K562 treated with DMSO at 1 percent for 12 hours (cell line): ENCODE data around the gene PCSK6. TPM values are rescaled to one million over a fixed set of nuclear protein-coding genes. Genes with fewer than 3 reads are reported as not detected.

Source experiments
- total RNA-seq: library from RNA; unstranded; fragments of 300-600 nt; gene quantifications from 2 replicates; pipeline ENCODE4 v1.2.3, GENCODE V29; 2022; ENCODE audit not compliant: insufficient read depth

The PCSK6 gene
- 9.1 and 12.0 TPM in 2 replicates for total RNA-seq

GRCh38 chr15:101489599-101490407 lies at the start of gene PCSK6:
Gene PCSK6, minus strand, starts transcription at chr15:101489707. Its CDS starts 37 bp downstream, at chr15:101489670.

GRCh38 chr15:101294731-101295606 lies 194.5 kb downstream of the PCSK6 start, which contains the start of gene SNRPA1:
Gene SNRPA1, minus strand, starts transcription at chr15:101295248. Its CDS starts 70 bp downstream, at chr15:101295178.

GRCh38 chr15:101277038-101277822 lies 212.3 kb downstream of the PCSK6 start, which contains the start of gene SELENOS:
Gene SELENOS, minus strand, starts transcription at chr15:101277485. Its CDS starts 68 bp downstream, at chr15:101277417.

Other genes with a start within 250 kb of the PCSK6 start
- 4.5 and 18.1 TPM in 2 replicates for gene CHSY1, start 237.7 kb downstream of the PCSK6 start, total RNA-seq
- 53.3 and 59.0 TPM in 2 replicates for gene SELENOS, start 212.2 kb downstream of the PCSK6 start, total RNA-seq
- 66.2 and 91.9 TPM in 2 replicates for gene SNRPA1, start 194.5 kb downstream of the PCSK6 start, total RNA-seq
- 25.0 and 43.4 TPM in 2 replicates for gene TM2D3, start 162.7 kb upstream of the PCSK6 start, total RNA-seq
- 4.9 and 9.6 TPM in 2 replicates for gene TARS3, start 234.8 kb upstream of the PCSK6 start, total RNA-seq